UCSD-AML1 (cell line): ENCODE measurements around the gene LIPA.
"Not testable (repeated sequence)": the region's sequence is repeated elsewhere in the genome, so short reads cannot be mapped to it uniquely, and the experiment has no call there.

Source experiments
- DNase-seq: peaks from one replicate; lab custom pipeline; 2025; ENCODE audit not compliant: unreplicated experiment; lab: John Stamatoyannopoulos, UW

LIPA gene

DNA sequence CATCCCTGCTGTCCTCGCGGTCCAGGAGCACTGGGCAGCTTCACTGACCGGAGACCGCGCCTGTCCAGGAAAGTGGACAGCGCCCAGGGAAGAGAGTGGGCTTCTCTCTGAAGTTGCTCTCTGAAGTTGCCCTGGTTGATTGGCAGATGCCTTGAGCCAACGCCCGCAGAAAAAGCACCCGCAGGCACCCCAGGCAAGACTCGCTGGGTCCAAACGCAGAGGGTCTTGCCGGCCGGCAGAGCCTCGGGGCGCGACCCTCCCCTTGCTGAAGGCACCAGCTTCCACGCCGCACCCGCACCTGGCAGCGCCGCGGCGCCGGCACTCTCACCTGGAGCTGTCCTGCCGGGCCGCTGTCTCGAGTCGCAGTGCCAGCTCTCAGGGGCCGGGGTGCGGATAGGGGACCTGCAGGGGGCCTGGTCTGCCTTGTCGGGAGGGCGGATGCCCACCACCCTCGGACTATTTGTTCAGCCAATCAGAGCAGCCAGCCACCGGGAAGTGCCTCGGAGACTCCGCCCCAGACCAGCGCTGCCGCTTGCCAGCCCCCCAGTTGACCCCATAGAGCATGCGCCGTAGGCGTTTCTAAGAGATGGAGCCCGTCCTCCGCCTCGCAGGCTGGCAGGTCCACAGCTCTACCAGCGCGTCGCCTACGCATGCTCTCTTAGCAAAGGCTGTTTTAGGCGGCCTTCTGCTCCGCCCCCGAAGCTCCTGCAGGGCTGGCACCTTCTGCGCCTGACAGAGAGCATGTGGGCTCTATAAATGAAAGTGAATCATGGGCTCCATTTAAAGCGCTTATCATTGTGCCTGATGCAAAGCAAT is at the start of gene LIPA:
TSS of gene LIPA (minus strand) at position 367 of the 816 bp plus-strand sequence. CDS start 4,127 bp downstream, outside the sequence.
- DNase-seq: peak; percentile 97

DNA sequence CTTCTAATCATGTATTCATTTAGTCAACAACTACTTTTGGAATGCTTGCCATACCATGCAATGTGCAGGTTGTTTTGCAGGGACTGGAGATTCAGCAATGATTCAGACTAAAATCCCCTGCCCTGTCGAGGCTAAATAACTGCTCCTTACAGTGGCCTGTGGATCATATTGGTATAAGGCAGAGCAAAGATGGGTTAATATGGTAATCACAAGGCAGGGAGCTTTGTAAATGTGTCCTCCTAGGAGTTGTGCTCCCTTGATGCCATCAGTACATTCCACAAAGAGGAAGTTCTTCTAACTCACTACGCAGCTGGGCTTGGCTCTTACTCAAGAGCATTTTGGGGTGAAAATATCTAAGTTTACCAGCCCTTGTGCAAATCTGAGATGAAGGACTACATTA is 49.7 kb upstream of the LIPA start:
- DNase-seq: no peak

DNA sequence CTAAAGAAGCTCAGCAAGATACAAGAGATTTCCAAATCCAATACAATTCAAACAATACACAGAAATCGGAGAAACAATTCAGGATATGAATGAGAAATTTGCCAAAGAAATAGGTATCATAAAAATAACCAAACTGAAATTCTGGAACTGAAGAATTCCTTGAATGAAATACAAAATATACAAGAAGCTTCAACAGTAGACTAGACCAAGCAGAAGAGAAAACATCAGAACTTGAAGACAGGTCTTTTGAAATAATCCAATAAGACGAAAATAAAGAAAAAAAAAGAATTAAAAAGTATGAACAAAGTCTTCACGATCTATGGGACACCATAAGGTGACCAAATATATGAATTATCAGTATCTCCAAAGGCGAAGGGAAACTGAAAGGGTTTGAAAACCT is 47.5 kb upstream of the LIPA start:
- DNase-seq: no peak

DNA sequence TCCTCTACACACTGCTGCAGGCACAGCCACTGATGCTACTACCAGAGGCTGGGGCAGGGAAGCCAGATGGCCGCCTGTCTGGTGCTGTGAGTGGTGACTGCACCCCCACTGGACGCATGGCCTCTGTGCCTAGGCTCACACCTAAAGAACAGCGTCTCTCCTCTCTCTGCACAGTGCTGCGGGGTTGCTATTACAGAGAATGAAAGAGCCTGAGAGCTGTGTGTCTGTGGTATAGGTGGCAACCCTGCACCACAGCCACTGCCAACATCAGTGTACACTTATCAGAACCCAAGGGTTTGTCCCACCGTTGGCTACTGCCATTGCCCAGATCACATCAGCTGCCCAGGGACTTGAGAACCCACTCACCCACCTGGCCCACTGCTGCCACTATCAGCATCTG is 46.2 kb upstream of the LIPA start:
- DNase-seq: no peak

DNA sequence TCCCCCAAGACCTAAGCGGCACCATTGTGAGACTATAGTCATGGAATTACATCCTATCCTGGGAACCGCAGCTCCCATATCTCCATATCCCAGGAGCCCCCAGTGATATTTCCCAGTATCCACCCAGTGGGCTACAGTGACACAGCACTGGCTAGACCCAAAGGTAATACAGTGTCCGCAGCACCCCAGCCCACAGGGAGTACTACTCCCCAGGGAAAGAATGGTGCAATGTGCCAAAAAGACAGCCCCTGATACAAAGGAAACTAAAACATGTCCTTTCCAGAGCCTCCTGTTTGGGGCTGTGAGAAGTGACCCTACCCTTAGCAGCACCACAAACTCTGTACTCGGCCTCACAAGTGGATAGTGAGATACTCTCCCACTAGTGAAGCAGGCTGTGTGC is 45.8 kb upstream of the LIPA start:
- no peak for DNase-seq

DNA sequence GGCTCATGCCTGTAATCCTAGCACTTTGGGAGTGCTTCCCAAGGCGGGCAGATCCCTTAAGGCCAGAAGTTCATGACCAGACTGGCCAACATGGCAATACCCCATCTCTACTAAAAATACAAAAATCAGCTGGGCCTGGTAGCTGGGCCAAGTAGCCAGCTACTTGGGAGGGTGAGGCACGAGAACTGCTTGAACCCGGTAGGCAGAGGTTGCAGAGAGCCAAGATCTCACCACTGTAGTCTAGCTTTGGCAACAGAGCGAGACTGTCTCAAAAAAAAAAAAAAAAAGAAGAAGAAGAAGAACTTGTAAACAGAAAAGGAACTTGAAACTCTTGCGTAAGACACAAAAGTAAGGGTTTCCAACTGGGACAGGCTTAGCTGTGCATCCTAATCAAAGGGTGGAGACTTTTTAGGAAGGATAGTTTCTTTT is 44.7 kb upstream of the LIPA start:
- peak; percentile 16 for DNase-seq

DNA sequence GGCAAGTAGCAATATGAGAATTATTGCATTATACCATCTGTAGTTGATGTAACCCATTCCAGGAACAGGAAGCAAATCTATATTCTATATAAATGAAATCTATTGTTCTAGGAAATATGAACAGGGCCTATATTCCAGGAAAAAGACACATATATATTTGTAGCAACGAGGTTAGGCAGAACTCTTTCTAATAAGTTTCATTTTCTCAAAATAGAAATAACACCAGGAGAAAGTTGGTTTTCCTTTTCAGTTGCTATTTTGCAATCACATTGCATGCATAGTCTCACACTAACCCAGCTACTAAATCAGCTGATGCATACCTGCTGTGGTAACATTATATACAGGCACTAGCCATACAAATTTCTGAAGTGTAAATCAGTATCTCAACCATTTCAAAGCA is 44.0 kb upstream of the LIPA start:
- DNase-seq: no peak

DNA sequence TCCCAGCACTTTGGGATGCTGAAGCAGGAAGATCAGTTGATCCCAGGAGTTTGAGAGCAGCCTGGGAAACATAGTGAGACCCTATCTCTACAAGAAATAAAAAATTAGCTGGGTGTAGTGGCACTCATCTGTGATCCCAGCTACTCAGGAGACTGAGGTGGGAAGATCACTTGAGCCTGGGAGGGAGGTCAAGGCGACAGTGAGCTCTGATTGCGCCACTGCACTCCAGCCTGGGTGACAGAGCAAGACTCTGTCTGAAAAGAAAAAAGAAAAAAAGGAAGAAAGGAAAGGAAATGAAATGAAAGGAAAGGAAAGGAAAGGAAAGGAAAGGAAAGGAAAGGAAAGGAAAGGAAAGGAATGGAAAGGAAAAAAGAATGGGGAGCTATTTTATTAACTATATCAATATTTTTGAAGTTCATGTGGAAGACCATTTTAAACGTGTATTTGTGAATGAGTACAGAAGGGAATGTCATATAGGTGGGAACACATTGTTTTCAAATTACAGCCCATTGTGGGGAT is 43.2 kb upstream of the LIPA start:
- DNase-seq: no peak

DNA sequence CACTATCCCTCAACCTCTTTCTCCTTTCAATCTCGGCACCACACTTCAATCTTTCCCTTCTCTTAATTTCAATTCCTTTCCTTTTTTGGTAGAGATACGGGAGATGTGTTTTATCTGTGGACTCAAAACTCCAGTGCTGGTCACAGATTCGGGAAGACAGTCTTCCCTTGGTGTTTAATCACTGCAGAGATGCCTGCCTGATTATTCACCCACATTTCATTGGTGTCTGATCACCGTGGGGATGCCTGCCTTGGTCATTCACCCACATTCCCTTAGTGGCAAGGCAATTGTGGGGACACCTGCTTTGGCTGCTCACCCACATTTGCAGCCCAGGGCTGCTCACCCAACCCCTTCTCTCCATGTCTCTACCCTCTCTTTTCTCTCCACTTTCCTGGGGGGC is 33.7 kb upstream of the LIPA start:
- DNase-seq: not testable (repeated sequence)

DNA sequence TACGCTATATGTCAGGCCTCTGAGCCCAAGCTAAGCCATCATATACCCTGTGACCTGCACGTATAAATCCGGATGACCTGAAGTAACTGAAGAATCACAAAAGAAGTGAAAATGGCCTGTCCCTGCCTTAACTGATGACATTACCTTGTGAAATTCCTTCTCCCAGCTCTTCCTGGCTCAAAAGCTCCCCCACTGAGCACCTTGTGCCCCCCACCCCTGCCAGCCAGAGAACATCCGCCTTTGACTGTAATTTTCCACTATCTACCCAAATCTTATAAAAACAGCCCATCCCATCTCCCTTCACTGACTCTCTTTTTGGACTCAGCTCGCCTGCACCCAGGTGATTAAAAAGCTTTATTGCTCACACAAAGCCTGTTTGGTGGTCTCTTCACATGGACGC is 33.1 kb upstream of the LIPA start:
- not testable (repeated sequence) for DNase-seq

DNA sequence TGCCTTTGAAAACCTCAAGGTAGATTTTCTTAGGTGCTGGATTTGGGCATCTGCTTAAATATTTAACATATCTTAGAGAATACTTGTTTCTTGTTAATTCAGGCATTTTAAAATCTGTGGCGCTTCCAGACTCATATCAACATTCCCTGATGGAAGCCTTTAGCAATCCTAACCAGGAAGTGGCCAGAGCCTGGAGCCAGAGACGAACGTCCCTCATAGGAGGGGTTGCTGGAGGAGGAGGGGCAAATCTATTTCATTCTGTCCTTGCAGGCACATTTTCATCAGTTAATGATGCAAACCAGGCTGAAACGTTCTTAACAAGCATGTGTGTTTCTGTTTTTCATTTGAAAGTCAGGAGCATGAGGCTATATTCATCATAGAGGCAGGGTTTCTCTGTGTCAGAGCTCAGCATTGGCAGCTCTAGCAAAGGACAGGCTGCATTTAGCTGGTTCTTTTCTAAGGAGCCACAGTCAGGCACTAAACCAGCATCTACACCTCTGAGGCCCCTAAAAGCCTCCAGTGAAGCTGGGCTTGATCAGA is 32.4 kb upstream of the LIPA start:
- no peak for DNase-seq

DNA sequence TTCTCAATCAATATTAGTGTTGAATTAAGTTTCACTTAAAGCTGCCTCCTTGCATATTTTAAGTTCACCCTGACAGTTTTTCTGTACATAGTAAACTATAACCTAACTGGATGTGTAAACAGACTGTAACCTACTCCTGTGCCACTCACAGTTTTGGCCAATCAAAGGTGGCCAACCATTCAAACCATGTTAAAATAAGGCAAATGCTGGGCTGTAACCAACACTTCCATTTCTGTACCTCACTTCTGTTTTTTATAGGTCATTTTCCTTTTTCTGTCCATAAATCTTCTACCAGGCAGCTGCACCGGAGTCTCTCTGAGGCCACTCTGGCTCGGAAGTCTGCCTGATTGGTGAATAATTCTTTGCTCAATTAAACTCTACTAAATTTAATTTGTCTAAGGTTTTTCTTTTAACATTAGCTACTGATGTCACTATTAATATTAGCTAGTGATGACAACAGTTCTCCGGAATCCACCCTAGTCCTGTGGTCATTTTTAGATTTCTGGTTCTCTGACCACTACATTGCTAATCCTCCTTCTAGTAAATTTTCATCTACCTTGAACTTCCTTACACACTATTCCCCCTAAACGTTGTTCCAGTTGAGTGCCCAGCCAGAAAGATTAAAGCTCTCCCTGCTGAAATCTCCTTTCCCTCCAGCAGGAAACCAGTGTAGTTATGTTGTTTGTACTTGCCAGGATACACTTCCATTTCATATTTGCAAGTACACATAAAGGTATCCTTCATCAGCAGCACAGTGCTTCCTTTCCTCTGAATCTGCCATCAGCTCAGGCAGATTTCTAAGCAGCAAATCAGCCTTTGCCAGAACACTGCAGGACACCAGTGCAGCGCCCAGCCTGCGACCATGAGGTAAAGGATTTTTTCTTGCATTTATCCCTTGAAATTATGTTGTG is 31.7 kb upstream of the LIPA start:
- no peak for DNase-seq

DNA sequence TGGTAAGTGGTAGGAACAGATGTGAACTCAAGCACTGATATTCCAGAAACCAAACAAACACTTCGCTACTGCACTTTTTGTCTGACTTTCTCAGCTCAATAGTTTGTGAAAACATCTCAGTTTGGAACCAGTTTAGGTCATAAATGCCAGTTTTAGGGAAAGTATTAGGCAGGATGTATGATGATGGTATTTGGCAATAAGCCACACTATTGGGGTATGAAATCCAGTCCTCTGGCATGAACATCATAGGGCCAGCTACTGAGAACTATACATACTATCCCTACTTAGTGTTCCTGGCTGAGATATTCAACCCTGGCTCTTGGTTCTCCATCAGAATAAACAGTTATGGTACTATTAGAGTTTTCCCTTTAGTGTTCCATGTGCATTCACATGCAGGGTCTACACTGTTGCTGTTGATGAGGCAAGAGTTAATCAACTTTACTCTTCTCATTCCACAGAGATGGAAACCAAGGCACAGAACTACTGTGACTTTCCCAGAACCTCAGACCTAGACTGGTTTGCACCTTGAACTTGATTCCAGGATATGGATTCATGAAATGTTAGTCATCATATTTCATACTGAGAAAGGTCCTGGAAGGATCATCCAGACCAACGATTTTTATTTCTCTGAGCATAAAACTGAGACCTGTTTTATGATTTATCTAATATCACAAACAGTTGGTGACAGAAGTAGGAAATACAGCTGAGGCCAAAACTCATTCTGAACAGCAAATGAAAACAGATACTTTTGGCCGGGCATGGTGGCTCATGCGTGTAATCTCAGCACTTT is 30.2 kb upstream of the LIPA start:
- no peak for DNase-seq

DNA sequence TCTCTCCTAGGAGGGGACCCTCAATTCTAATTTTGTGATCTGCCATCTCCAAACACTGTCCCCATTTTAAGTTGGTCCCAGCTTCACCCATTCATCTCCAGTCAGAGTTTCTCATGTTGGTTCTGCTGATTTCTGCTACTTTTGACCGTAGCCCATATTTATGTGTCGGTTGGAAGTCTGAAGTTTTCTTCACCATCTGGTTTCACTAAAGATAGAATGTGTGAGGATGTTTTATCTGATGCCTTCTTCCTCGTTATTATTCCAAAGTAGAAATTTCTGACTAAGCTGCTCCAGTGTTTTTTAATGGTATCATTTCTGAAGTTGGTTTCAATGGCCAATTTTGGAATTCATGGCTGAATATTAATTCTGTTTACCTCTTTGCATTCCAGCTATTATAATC is 28.9 kb upstream of the LIPA start:
- DNase-seq: no peak

DNA sequence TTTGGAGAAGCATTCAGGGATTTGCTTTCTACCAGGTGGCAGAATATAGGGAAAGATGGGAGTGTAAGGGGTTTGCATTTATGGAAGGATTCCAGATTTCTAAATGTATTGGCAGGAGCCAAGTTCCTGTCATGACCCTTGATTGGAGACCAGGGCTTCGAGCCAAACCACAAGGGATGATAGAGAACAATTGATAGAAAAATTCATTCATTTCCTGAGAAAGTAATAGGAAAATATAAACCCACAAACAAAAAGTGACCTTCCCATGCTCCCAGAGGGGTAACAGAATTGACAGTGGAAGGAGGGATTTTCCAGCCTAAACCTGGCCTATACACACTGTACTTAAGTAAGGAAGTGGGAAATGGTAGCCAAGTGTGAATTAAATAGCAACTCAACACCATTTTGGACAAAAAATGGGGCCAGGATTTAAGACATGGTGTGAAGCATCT is 27.9 kb upstream of the LIPA start:
- no peak for DNase-seq

DNA sequence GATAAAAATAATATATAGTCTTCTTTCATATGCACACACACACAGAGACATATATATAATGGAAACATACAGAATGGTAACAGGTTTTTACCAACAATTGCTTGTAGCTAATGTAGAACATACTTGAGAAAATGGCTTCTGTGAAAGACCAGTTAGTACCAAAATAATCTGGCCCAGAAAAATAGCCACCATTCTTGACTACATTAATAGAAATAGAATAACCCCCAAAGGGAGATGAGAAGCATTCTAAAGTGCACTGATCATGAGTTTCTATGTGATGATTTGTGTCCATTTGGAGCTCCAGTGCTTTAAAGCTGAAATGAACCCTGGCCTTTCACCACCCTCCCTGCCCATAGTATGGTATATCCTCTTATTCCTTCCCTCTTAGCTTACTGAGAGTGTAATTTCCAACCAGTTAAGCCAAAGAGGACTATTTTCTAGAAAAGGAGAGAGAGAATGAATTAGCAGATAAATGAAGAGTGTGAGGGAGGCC is 27.4 kb upstream of the LIPA start:
- DNase-seq: no peak

DNA sequence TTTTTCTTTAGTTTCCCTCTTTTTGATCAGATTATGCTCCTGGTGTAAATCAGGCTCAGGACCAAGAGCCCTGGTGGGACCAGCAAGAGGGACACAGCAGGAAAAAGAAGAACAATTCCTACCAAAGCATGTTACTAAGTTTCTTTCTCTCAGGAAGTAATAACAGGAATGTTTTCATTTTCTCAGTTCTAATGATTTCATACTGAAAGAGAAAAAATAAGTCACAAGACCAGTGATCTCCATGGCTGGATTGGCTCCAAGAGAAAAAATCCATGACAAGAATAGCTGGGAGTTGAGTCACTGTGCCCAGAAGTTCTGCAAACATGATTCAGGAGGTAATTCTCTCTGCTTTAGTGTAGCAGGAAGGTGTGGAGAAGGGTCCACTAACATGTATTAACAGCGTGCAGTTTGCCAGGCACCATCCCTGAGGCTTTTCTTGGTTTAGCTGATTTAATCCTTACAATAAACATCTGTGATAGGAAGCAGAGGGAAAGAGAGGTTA is 26.5 kb upstream of the LIPA start:
- no peak for DNase-seq

DNA sequence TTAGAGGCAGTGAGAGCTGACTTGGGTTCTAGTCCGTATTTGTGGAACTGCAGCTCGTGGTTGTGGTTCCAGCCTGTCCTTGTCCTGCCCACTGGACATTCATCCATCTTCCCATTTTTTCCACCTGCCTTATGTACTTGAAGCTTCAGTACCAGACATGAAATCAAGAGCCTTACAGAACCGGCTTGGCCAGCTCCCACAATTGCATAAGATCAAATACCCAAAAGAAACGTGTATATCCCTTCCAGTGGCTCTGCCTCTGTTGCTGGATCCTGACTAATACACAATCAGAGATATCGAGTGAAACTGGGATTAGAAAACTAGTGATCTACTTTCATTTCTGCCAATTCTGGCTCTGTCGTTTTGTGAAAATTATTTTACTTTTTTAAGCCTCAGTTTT is 23.8 kb upstream of the LIPA start:
- DNase-seq: no peak

DNA sequence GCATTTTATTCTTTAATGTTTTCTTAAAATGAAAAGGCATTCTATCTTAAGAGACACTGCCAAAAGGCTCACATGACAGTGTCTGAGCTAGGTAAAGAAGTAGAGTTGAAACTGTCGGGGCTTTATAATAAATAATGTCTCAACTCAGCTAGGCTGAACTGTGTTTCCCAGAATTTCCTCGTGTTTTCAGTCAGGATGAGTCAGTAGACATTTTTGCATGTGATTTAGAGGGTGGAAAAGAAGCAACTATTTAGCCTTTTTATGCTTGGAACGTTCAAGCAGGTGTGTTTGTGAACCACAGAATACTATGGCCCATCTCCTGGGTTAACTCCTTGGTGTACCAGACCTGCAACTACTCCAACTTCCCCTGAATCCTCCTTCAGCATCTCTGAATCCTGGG is 23.4 kb upstream of the LIPA start:
- DNase-seq: no peak

DNA sequence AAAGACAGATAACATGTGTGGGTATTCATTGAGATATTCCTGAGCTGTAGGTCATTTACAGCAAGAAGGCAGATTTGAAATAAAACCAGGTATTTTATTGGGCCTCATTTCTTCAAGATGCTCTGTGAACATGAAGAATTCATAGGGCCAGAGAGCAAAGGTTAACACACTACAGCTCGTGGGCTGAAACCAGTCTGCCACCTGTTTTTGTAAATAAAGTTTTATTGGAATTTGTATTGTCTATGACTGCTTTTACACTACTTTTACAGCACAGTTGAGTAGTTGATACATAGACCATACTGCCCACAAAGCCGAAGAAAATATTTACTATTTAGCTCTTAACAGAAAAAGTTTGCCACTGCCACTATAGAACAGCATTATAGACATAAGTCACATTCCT is 22.1 kb upstream of the LIPA start:
- no peak for DNase-seq
